H1 (cell line): ENCODE results near the gene UBASH3B. TPM values are rescaled to one million over a fixed set of nuclear protein-coding genes. Genes with fewer than 3 reads are reported as not detected.

ENCODE experiments used
- CTCF ChIA-PET: fragments of 300-600 bp; sonication (Branson Sonifier 250); formaldehyde crosslinking; loops from one replicate; lab custom pipeline; 2021; ENCODE audit not compliant: partially characterized antibody; lab: Charles Lee
- POLR2A ChIA-PET: fragments of 300-600 bp; sonication (Branson Sonifier 250); formaldehyde crosslinking; loops from one replicate; lab custom pipeline; 2021; ENCODE audit warnings: inconsistent platforms; ENCODE audit not compliant: partially characterized antibody; lab: Charles Lee
- DNase-seq, 2 experiments: peaks; one replicate each; pipeline versions ENCODE4 v3.0.0 to v3.0.0-alpha.2; 2010 to 2022; ENCODE audit warnings: low spot score in 2 of 2, low read depth in 1 of 2, mixed read lengths in 1 of 2
- FAIRE-seq: peaks from 2 replicates; lab custom pipeline; 2011; peaks lifted over from hg19 to GRCh38; lab: Jason Lieb, UNC
- H2AFZ ChIP-seq: 2 replicates; pipeline ENCODE4 v1.8.1; 2012; ENCODE audit warnings: low read length, inconsistent platforms
- H2AK5ac ChIP-seq: 2 replicates; pipeline ENCODE4 v1.6.1; 2013; ENCODE audit warnings: low read depth, low read length
- H2BK120ac ChIP-seq: replicated peaks from 2 replicates; pipeline ENCODE3; 2013; ENCODE audit warnings: low read depth, low read length, inconsistent platforms
- H2BK12ac ChIP-seq: 2 replicates; pipeline ENCODE4 v1.6.1; 2013; ENCODE audit warnings: low read depth, low read length
- H2BK15ac ChIP-seq: 2 replicates; pipeline ENCODE4 v1.6.1; 2013; ENCODE audit warnings: low read length
- H2BK20ac ChIP-seq: 2 replicates; pipeline ENCODE4 v1.6.1; 2013; ENCODE audit warnings: low read length
- H2BK5ac ChIP-seq: 2 replicates; pipeline ENCODE4 v1.6.1; 2013; ENCODE audit warnings: low read depth, low read length
- H3K14ac ChIP-seq: 2 replicates; pipeline ENCODE4 v1.6.1; 2013; ENCODE audit warnings: inconsistent platforms; ENCODE audit not compliant: insufficient read length
- H3K18ac ChIP-seq: 2 replicates; pipeline ENCODE4 v1.6.1; 2013; ENCODE audit warnings: low read length; ENCODE audit errors: extremely low read depth
- H3K23ac ChIP-seq: 2 replicates; pipeline ENCODE4 v1.6.1; 2013; ENCODE audit warnings: inconsistent platforms; ENCODE audit not compliant: insufficient read length
- H3K23me2 ChIP-seq: 2 replicates; pipeline ENCODE4 v1.6.1; 2013; ENCODE audit warnings: low read depth, low read length
- H3K27ac ChIP-seq: 2 replicates; pipeline ENCODE4 v1.6.1; 2011; ENCODE audit warnings: low read depth, low read length, inconsistent platforms
- H3K27me3 ChIP-seq, 4 experiments: replicated peaks in 1 of 4; 1 replicate in 1 of 4; 2 replicates in 3 of 4; pipeline versions ENCODE4 v1.6.1 to v1.8.1; 2011 to 2013; ENCODE audit warnings: low read length in 3 of 4, mild to moderate bottlenecking in 3 of 4, inconsistent platforms in 2 of 4, mixed read lengths in 2 of 4, moderate library complexity in 1 of 4; ENCODE audit not compliant: control insufficient read depth in 3 of 4, insufficient read depth in 3 of 4; ENCODE audit errors: extremely low read depth in 1 of 4
- H3K36me3 ChIP-seq, 4 experiments: 2 replicates each; pipeline versions ENCODE4 v1.6.1 to v1.8.1; 2011 to 2013; ENCODE audit warnings: mild to moderate bottlenecking in 4 of 4, low read length in 3 of 4, moderate library complexity in 2 of 4, control low read depth in 1 of 4, inconsistent platforms in 1 of 4; ENCODE audit not compliant: insufficient read depth in 4 of 4, control insufficient read depth in 2 of 4
- H3K4ac ChIP-seq: replicated peaks from 2 replicates; pipeline ENCODE3; 2013; ENCODE audit warnings: low read length, low read depth, mixed read lengths, inconsistent platforms; ENCODE audit not compliant: insufficient read length
- H3K4me1 ChIP-seq, 4 experiments: replicated peaks in 1 of 4; 1 replicate in 1 of 4; 2 replicates in 3 of 4; pipeline versions ENCODE4 v1.6.1 to v1.8.1; 2011 to 2013; ENCODE audit warnings: low read length in 3 of 4, inconsistent platforms in 2 of 4, mixed read lengths in 1 of 4; ENCODE audit not compliant: insufficient read depth in 4 of 4, control insufficient read depth in 3 of 4
- H3K4me2 ChIP-seq, 2 experiments: 2 replicates each; pipeline versions ENCODE4 v1.6.1 to v1.8.1; 2011 to 2013; ENCODE audit warnings: low read depth in 2 of 2, low read length in 2 of 2, control low read depth in 1 of 2, inconsistent platforms in 1 of 2, mild to moderate bottlenecking in 1 of 2; ENCODE audit not compliant: insufficient read depth in 1 of 2
- H3K4me3 ChIP-seq, 4 experiments: fragments of 200-600, 300-600 bp in 1 of 4; sonication (generic), shearing (Covaris generic), sonication (Bioruptor Twin) in 1 of 4; 2 replicates each; pipeline versions ENCODE4 v1.5.1 to v1.8.1; 2011 to 2016; ENCODE audit warnings: low read length in 4 of 4, low read depth in 3 of 4, control low read depth in 2 of 4, inconsistent platforms in 2 of 4, mild to moderate bottlenecking in 2 of 4, mixed read lengths in 1 of 4, moderate library complexity in 1 of 4; ENCODE audit not compliant: insufficient read depth in 2 of 4; ENCODE audit errors: extremely low read depth in 1 of 4
- H3K56ac ChIP-seq: replicated peaks from 2 replicates; pipeline ENCODE3; 2013; ENCODE audit warnings: low read depth, mild to moderate bottlenecking, mixed read lengths, low read length, inconsistent platforms; ENCODE audit not compliant: insufficient read length
- H3K79me1 ChIP-seq: 2 replicates; pipeline ENCODE4 v1.6.1; 2013; ENCODE audit warnings: low read depth, low read length, control low read depth
- H3K79me2 ChIP-seq, 2 experiments: 2 replicates each; pipeline versions ENCODE4 v1.6.1 to v1.8.1; 2012 to 2013; ENCODE audit warnings: low read length in 2 of 2, mild to moderate bottlenecking in 2 of 2, inconsistent platforms in 1 of 2; ENCODE audit not compliant: insufficient read depth in 2 of 2, control insufficient read depth in 1 of 2
- H3K9ac ChIP-seq, 4 experiments: replicated peaks in 1 of 4; 1 replicate in 1 of 4; 2 replicates in 3 of 4; pipeline versions ENCODE4 v1.6.1 to v1.8.1; 2011 to 2013; ENCODE audit warnings: low read depth in 3 of 4, low read length in 3 of 4, control low read depth in 2 of 4, mild to moderate bottlenecking in 2 of 4, moderate library complexity in 2 of 4, inconsistent platforms in 1 of 4; ENCODE audit errors: extremely low read depth in 1 of 4
- H3K9me3 ChIP-seq, 2 experiments: 2 replicates each; pipeline versions ENCODE4 v1.6.1 to v1.8.1; 2012 to 2013; ENCODE audit warnings: mild to moderate bottlenecking in 2 of 2, moderate library complexity in 2 of 2, control low read depth in 1 of 2, inconsistent platforms in 1 of 2, low read depth in 1 of 2, low read length in 1 of 2, mixed read lengths in 1 of 2; ENCODE audit not compliant: insufficient read depth in 2 of 2
- H4K20me1 ChIP-seq, 2 experiments: replicated peaks in 1 of 2; 2 replicates each; pipeline versions ENCODE3 to v1.8.1; 2011 to 2013; ENCODE audit warnings: inconsistent platforms in 2 of 2, low read length in 2 of 2, mild to moderate bottlenecking in 1 of 2; ENCODE audit not compliant: insufficient read depth in 2 of 2, control insufficient read depth in 1 of 2
- H4K5ac ChIP-seq: 2 replicates; pipeline ENCODE4 v1.6.1; 2013; ENCODE audit warnings: low read length, low read depth, mixed read lengths, inconsistent platforms; ENCODE audit not compliant: insufficient read length
- H4K8ac ChIP-seq: 2 replicates; pipeline ENCODE4 v1.8.0; 2013; ENCODE audit warnings: mild to moderate bottlenecking, moderate library complexity, low read length, inconsistent platforms; ENCODE audit not compliant: insufficient read depth; ENCODE audit errors: extremely low read depth
- H4K91ac ChIP-seq: replicated peaks from 2 replicates; pipeline ENCODE3; 2013; ENCODE audit warnings: low read length, mixed read lengths, inconsistent platforms; ENCODE audit not compliant: insufficient read length
- BACH1 ChIP-seq: IDR thresholded peaks from 2 replicates; pipeline ENCODE4 v1.6.1; 2012; ENCODE audit warnings: low read length, improper control_type of control experiment
- CEBPB ChIP-seq: IDR thresholded peaks from 2 replicates; pipeline ENCODE4 v1.6.1; 2012; ENCODE audit warnings: low read depth, low read length
- GABPA ChIP-seq: IDR thresholded peaks from 2 replicates; pipeline ENCODE4 v1.6.1; 2011; ENCODE audit warnings: mild to moderate bottlenecking, low read length, moderate library complexity, borderline replicate concordance; ENCODE audit not compliant: insufficient read depth
- GTF2F1 ChIP-seq: IDR thresholded peaks from 2 replicates; pipeline ENCODE4 v1.6.1; 2012; ENCODE audit warnings: low read depth, low read length, improper control_type of control experiment, borderline replicate concordance
- HDAC2 ChIP-seq, 2 experiments: fragments of 300-600 bp in 1 of 2; sonication (generic) in 1 of 2; IDR thresholded peaks; 2 replicates each; pipeline ENCODE4 v1.6.1; 2011 to 2012; ENCODE audit warnings: low read depth in 2 of 2, low read length in 2 of 2, mild to moderate bottlenecking in 2 of 2, moderate library complexity in 2 of 2, borderline replicate concordance in 1 of 2, inconsistent platforms in 1 of 2
- POU5F1 ChIP-seq: IDR thresholded peaks from 2 replicates; pipeline ENCODE4 v1.6.1; 2011; ENCODE audit warnings: low read depth, mild to moderate bottlenecking, low read length, moderate library complexity
- SIN3A ChIP-seq, 2 experiments: IDR thresholded peaks in 1 of 2; conservative IDR thresholded peaks in 1 of 2; 2 replicates each; pipeline ENCODE4 v1.6.1; 2011 to 2012; ENCODE audit warnings: low read length in 2 of 2, improper control_type of control experiment in 1 of 2, low read depth in 1 of 2, mild to moderate bottlenecking in 1 of 2
- SRF ChIP-seq: IDR thresholded peaks from 2 replicates; pipeline ENCODE4 v1.6.1; 2011; ENCODE audit warnings: mild to moderate bottlenecking, low read depth, low read length, moderate library complexity
- TAF1 ChIP-seq: IDR thresholded peaks from 2 replicates; pipeline ENCODE4 v1.6.1; 2011; ENCODE audit warnings: mild to moderate bottlenecking, low read depth, low read length
- WGBS, 2 experiments: shearing (Covaris generic) in 1 of 2; methylation state at CpG; one replicate each; pipeline versions ENCODE4 v1.1.6 to v1.1.7; 2013 to 2015; ENCODE audit warnings: low lambda C conversion rate in 2 of 2, mixed read lengths in 2 of 2, inconsistent platforms in 1 of 2, low coverage in 1 of 2, missing lambda C conversion rate in 1 of 2; ENCODE audit not compliant: insufficient replicate concordance in 2 of 2, insufficient coverage in 1 of 2, insufficient read length in 1 of 2; ENCODE audit errors: extremely low coverage in 1 of 2, missing lambda C conversion rate in 1 of 2; 5-methylcytosine and 5-hydroxymethylcytosine counted together
- polyA plus RNA-seq, 7 experiments: library from polyadenylated mRNA; depleted of rRNA in 3 of 7; stranded (reverse) in 5 of 7; unstranded in 2 of 7; fragments of >200 nt in 5 of 7; fragments of 200-250 nt in 2 of 7; gene quantifications; 1 replicate in 5 of 7; 2 replicates in 1 of 7; 4 replicates in 1 of 7; pipeline versions ENCODE4 v1.2.1 to v1.2.3, GENCODE V29; 2011 to 2013; ENCODE audit warnings: missing spikeins in 2 of 7, mixed read lengths in 2 of 7
- total RNA-seq: library from RNA; stranded (reverse); fragmentation: NEBNext Ultra II Directional; extraction: Animal tissue kit (Norgen Biotek cat#: 25700); gene quantifications from 2 replicates; pipeline ENCODE4 v1.2.1, GENCODE V29; 2021

The UBASH3B gene
- total and polyA plus RNA-seq, 2 of the 8 experiments (the other 6 are each of a cell fraction or from before 2014, with no cell fraction given): 7.5 to 9.5 TPM

- no peak overlapping the region for H3K56ac ChIP-seq
- H3K36me3 ChIP-seq: no peaks in the 10 kb centered on the region
- no peak overlapping the region for H2BK5ac ChIP-seq
- no peak overlapping the region for H4K5ac ChIP-seq
- no peak overlapping the region for H2BK120ac ChIP-seq
- ChIA-PET CTCF (interaction anchor here (1.3 kb wide), 1 partner anchor 9 kb away, joined by 3 read pairs; no protein-coding TSS in a partner anchor), POLR2A (no interaction called here)
- DNase-seq: no peak
- no peaks in the 10 kb centered on the region for H3K79me1 ChIP-seq
- H3K9me3 ChIP-seq: no peaks in the 10 kb centered on the region
- H2BK15ac ChIP-seq: no peak overlapping the region
- no peaks in the 10 kb centered on the region for H4K20me1 ChIP-seq
- H3K14ac ChIP-seq: no peak overlapping the region
- H3K23ac ChIP-seq: no peak overlapping the region
- no peak overlapping the region for H4K91ac ChIP-seq
- H3K27me3 ChIP-seq: no peaks in the 10 kb centered on the region
- no peaks in the 10 kb centered on the region for H3K23me2 ChIP-seq
- no peak overlapping the region for H2BK20ac ChIP-seq
- H2AK5ac ChIP-seq: no peak overlapping the region
- no peak overlapping the region for H2AFZ ChIP-seq
- H3K9ac ChIP-seq: no peak overlapping the region
- no peaks in the 10 kb centered on the region for H3K4me1 ChIP-seq
- no peak overlapping the region for H3K4me2 ChIP-seq
- TF ChIP-seq SIN3A (conservative IDR thresholded peaks at IDR 0.05 in 1 of 2, IDR thresholded peaks at IDR 0.05 in 1 of 2; ENCODE audit: low read depth in 1 of 2, low read length in 2 of 2) (no peak), TAF1 (no peak), POU5F1 (no peak), SRF (no peak), HDAC2 (IDR thresholded peaks at IDR 0.05; ENCODE audit: borderline replicate concordance in 1 of 2, low read depth in 2 of 2, low read length in 2 of 2) (no peak), BACH1 (no peak), GTF2F1 (no peak), CEBPB (no peak), GABPA (no peak)
- TF ChIP-seq, all 59 proteins: peak for 0
- no peak overlapping the region for H3K4ac ChIP-seq
- H3K4me3 ChIP-seq: no peak overlapping the region
- no peak for FAIRE-seq
- no peak overlapping the region for H3K27ac ChIP-seq
- no peak overlapping the region for H2BK12ac ChIP-seq
- H4K8ac ChIP-seq: no peak overlapping the region
- no peak overlapping the region for H3K18ac ChIP-seq
- WGBS, 2 experiments: 70% methylated on average over 4 of the region's 4 CpGs; no CpG with 5 or more reads in 1 of the 2 experiments
- no peaks in the 10 kb centered on the region for H3K79me2 ChIP-seq
Observed at GRCh38 chr11:122707901-122708300, 52.4 kb downstream of the UBASH3B start.
